Stimulated activated naive CD8-positive, alpha-beta T cell treated with anti-CD3 and anti-CD28 coated beads, Interleukin-15, Interleukin-2, amounts not matched to agents 100 U/mL and 50 U/mL, for 24 hours (primary cell): Measurements from ENCODE around the gene ZNF516.
A peak's percentile ranks its signal among the peaks of the same experiment; 100 is the strongest.

Experiments used
- ATAC-seq: fragments of 150-1000 bp; cut with Tn5 transposase; one replicate; pipeline ENCODE4 v1.10.0; 2021
- DNase-seq: peaks from one replicate; pipeline ENCODE4 v3.0.0; 2021

ZNF516 gene

GRCh38 chr18:76455003-76455676 is 39.9 kb downstream of the ZNF516 start:
- no peak for DNase-seq
- ATAC-seq, result no peak

GRCh38 chr18:76454418-76454817 is 40.6 kb downstream of the ZNF516 start:
- DNase-seq (no peak), ATAC-seq (no peak)

- no peak for ATAC-seq
- no peak for DNase-seq
Measured at GRCh38 chr18:76453932-76454331, 41.1 kb downstream of the ZNF516 start.

GRCh38 chr18:76453057-76453561 is 41.9 kb downstream of the ZNF516 start:
- no peak for ATAC-seq
- no peak for DNase-seq

GRCh38 chr18:76452357-76452756 is 42.7 kb downstream of the ZNF516 start:
- DNase-seq (no peak), ATAC-seq (no peak)

- DNase-seq, result no peak
- ATAC-seq, result peak; percentile 69
Measured at GRCh38 chr18:76451396-76452331, 43.4 kb downstream of the ZNF516 start.

- ATAC-seq (peak; percentile 50), DNase-seq (peak; percentile 64)
Measured at GRCh38 chr18:76450452-76451395, 44.3 kb downstream of the ZNF516 start.

GRCh38 chr18:76449111-76449453 is 46.0 kb downstream of the ZNF516 start:
- ATAC-seq (no peak), DNase-seq (no peak)

GRCh38 chr18:76448256-76449110 is 46.6 kb downstream of the ZNF516 start:
- DNase-seq (no peak), ATAC-seq (no peak)

GRCh38 chr18:76447258-76447890 is 47.7 kb downstream of the ZNF516 start:
- ATAC-seq (no peak), DNase-seq (no peak)

GRCh38 chr18:76446321-76447257 is 48.5 kb downstream of the ZNF516 start:
- DNase-seq, result no peak

GRCh38 chr18:76445741-76446232 is 49.3 kb downstream of the ZNF516 start:
- DNase-seq, result no peak
- no peak for ATAC-seq

More at GRCh38 chr18:76446321-76447257, 48.5 kb downstream of the ZNF516 start:
- no peak for ATAC-seq

GRCh38 chr18:76445275-76445674 is 49.8 kb downstream of the ZNF516 start:
- DNase-seq, result no peak
- ATAC-seq, result no peak

GRCh38 chr18:76444446-76445105 is 50.5 kb downstream of the ZNF516 start:
- DNase-seq (no peak), ATAC-seq (no peak)

GRCh38 chr18:76443519-76444445 is 51.3 kb downstream of the ZNF516 start:
- DNase-seq, result no peak

GRCh38 chr18:76442413-76443171 is 52.5 kb downstream of the ZNF516 start:
- DNase-seq (no peak), ATAC-seq (no peak)

More at GRCh38 chr18:76443519-76444445, 51.3 kb downstream of the ZNF516 start:
- no peak for ATAC-seq
